Stimulated activated CD4-positive, alpha-beta T cell treated with anti-CD3 and anti-CD28 coated beads, Interleukin-1b, Interleukin-23, amount 100 ng/mL, for 4 hours (primary cell): Measurements from ENCODE around the gene ACAT2.
"Not testable (repeated sequence)": the region's sequence is repeated elsewhere in the genome, so short reads cannot be mapped to it uniquely, and the experiment has no call there.

Source experiments
- DNase-seq, 2 donors: peaks; one replicate each; pipeline ENCODE4 v3.0.0-alpha.2; 2020; ENCODE audit warnings: low read depth in 2 of 2

The ACAT2 gene

DNA sequence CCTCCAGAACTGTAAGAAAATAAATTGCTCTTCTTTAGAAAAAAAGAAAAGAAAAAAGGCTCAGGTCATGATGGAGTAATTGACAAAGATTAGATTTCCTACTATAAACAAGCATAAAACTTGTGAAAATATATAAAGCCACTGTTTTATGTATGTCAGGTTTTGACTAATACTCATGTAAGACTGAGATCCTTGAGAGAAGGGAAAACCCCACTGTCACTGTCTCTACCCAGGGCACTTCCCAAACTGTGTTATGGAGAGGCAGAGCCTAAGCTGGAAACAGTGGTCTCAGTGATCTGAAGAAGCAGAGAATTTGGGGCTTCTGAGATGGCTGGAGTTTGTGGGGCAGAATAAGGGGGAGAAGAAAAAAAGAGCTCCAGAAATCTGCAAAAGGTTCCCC lies 7.6 kb downstream of the ACAT2 start:
- no peak for DNase-seq

DNA sequence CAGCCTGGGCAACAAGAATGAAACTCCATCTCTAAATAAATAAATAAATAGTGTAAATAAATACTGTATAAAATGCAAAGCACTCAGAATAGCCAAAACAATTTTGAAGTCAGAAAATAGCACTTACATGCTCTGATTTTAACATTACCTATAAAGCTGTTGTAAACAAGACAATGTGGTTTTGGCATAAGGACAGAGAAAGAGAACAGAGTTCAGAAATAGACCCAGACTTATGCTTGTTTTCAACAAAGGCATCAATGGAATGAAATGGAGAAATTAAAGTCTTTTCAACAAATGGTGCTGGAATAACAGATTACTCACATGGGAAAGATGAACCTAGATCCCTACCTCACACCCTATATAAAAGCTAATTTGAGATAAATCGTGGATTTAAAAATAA lies 10.4 kb downstream of the ACAT2 start:
- no peak for DNase-seq

DNA sequence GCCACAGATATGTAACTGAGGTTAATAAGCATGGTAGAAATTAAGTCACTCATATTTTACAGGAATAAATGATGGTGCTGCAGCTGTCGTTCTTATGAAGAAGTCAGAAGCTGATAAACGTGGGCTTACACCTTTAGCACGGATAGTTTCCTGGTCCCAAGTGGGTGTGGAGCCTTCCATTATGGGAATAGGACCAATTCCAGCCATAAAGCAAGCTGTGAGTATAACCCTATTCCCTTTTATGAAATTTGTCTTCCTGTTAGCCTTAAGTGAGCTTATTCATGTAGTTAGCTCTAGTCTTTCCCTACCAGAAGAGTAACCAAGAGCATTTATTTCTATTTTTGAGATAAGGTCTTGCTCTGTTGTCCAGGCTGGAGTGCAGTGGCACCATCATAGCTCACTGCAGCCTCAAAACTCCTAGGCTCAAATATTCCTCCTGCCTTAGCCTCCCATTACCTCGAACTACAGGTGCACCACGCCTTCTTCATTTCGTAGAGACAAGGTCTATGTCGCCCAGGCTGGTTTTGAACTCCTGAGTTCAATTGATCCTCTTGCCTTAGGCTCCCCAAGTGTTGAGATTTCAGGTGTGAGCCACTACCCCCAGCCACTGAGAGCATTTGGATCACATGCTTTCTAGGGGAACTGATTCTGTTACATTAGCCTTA lies 15.5 kb downstream of the ACAT2 start:
- DNase-seq, result no peak

DNA sequence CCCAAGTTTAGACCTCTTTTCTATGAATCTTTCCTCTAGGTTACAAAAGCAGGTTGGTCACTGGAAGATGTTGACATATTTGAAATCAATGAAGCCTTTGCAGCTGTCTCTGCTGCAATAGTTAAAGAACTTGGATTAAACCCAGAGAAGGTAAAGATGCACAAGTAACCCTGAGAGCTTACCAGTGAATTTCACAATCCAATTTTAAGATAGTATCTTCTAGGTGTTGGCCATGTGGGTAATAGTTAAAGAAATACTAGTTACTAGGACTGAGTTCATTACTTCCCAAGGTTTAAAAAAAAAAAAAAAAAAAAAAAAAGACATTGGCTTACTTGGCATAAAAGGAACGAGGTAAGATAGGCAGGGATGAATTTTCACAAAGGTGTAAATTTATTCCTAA lies 16.3 kb downstream of the ACAT2 start:
- DNase-seq, result no peak

DNA sequence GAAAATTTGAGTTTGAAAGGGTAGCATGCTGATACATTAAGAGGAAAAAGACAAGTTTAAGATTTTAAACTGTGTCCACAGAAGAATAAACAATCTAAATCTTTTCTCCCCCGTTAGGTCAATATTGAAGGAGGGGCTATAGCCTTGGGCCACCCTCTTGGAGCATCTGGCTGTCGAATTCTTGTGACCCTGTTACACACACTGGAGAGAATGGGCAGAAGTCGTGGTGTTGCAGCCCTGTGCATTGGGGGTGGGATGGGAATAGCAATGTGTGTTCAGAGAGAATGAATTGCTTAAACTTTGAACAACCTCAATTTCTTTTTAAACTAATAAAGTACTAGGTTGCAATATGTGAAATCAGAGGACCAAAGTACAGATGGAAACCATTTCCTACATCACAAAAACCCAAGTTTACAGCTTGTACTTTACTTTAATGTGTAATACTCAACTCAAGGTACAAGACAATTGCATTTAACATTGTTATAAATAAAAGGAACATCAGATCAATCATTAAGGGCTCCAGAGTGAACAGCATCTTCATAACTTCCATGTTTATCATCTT lies 16.8 kb downstream of the ACAT2 start:
- DNase-seq, result no peak

DNA sequence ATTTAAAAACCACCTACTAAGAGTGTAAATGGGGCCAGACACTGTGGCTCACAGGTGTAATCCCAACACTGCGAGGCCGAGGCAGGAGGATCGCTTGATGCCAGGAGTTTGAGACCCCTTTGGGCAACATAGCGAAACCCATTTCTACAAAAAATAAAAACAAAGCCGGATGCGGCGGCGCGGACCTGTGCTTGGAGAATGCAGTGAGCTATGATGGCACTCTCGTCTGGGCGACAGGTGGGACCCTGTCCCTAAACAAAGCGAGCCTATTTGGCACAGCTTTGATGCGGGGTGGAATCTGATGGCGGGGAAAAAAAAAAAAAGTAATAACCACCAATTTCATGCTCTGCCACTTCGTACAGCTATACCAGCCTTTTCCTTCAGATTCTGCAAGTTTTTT lies 26.4 kb downstream of the ACAT2 start:
- no peak for DNase-seq

DNA sequence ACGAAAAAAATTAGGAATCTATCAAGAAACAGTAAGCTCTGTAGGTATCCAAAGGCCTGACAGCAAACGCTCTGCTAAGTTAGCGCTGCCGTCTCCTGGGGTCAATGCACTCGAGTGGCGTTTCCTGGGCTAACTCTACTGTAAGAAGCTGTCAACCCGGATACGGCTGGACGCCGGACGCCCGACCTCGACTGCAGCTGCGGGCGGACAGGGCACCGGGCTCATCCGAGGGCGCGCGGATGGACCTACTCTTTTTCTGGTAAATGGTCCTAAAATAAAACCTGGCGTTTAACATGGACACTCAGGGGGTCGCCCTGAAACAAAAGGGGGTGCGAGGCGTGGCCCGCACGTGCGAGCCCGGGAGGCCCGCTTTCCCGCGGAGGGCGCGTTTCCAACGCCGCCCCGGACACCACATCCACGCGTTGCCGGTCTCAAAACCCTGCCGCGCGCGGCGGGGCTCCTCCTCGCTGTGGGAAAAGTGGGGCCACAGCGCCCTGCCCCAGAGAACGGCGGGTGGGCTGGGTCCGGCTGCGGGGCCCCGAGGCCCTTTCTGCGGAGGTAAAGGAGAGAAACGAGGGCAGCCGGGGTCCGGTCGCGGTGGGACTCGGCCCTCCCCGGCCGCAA lies 27.0 kb downstream of the ACAT2 start:
- peak in 1 of 2 donors; percentile 27 for DNase-seq

DNA sequence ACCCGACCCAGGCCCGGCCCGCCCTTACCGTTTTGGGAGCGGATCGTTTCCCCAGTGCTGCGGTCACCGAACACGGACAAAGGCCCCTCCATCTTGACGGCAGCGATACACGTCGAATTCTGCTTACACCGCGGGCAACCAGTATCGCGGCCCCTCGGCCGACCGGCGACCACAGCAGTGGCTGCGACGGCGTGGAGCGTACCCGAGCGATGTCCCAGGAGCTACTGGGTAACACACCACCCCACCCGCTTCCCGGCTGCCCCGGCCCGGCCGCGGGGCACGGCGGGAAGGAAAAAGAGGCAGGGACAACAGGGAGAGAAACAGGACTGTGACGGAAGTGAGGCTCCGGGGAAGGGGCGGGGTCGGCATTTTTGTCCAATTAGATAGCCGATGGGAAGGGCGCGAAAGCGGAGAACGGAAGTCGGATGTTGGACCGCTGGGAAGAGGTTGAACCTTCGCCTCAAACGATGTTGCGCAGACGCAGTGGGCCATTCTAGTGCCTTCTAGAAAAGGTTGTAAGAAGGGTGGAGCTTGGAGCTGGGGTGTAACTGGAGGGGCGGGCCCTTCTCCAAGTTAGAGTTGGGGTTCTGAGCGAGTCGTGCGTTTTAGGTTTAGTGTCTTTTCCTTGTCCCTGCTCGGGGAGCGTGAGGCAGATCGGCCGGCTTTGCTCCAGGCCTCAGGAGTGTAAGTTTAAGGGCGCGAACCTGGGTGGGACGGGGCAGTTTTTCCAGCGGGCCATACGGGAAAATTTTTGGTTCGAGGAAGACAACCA lies 27.7 kb downstream of the ACAT2 start, which contains the start of gene TCP1:
Gene TCP1 (minus strand): TSS at position 226 of the 772 bp plus-strand sequence. CDS start 134 bp downstream, at position 92.
- DNase-seq, result peak; percentile 96 to 98

DNA sequence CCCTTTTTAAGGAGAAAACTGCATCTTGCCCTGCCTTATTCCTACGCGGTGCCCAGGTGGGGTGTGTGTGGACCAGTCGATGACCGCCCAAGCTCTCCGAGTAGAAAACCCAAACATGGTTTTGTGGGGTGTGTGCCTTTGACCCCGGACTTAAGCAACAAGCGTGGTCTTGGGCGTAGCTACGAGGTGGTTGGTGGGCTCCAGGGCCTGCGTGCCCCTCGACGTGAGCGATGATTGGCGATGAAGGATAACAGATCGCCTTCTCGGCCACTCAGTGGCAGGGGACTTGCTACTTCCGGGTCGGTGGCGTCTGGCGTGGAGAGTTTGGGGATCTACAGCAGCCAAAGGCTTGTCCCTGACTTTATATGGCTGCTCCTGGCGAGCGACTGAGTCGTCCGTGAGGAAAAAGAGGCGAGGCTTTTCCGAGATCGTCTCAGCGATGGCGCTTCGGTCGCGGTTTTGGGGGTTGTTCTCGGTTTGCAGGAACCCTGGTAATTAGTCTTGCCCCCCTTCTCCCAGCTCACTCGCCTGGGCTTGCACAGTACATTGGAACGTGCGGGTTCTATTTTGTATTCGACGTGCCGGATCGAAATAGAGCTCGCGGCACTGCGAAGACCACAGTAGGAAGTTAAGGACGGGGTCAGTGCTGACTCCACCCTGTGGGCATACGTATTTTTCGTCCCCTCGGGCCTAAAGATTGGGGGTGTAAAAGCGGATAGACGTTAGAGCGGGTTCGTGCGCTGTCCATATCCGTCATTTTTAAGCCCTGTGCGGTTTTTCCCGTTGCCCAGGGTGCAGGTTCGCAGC lies 28.5 kb downstream of the ACAT2 start, which contains the start of gene MRPL18:
Gene MRPL18 (plus strand): TSS at position 319 of the 807 bp plus-strand sequence. CDS start 121 bp downstream, at position 440.
- peak; percentile 77 to 80 for DNase-seq

DNA sequence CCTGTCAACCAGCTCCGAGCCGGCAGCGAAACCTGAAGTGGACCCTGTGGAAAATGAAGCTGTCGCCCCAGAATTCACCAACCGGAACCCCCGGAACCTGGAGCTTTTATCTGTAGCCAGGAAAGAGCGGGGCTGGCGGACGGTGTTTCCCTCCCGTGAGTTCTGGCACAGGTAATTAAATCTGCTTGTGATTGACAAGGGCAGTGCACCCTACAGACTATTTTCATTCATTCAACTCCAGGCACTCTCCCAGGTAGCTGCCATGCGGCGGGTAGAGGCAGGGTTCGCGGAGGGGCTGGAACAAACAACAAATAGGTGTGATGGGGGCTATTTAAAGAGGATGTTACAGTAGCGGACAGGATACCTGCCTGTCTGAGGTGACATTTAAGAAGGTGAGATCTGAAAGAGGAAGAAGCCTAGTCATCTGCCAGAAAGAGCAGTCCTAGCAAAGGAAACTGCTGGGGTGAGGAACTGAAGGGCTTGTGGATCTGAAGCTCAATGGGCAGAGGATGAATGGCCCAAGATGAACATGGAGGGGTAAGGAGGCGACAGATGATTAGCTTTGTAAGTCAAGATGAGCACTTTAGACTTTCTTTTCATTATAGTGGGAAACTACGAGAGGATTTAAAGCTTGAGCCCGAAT lies 29.2 kb downstream of the ACAT2 start:
- no peak for DNase-seq

DNA sequence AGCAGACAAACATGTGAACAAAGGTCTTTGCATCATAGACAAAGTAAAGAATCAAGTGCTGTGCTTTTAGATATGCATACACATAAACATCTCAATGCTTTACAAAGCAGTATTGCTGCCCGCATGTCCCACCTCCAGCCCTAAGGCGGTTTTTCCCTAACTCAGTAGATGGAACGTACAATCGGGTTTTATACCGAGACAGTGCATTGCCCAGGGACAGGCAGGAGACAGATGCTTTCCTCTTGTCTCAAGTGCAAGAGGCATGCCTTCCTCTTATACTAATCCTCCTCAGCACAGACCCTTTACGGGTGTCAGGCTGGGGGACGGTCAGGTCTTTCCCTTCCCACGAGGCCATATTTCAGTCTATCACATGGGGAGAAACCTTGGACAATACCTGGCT lies 33.1 kb downstream of the ACAT2 start:
- DNase-seq, result not testable (repeated sequence)

DNA sequence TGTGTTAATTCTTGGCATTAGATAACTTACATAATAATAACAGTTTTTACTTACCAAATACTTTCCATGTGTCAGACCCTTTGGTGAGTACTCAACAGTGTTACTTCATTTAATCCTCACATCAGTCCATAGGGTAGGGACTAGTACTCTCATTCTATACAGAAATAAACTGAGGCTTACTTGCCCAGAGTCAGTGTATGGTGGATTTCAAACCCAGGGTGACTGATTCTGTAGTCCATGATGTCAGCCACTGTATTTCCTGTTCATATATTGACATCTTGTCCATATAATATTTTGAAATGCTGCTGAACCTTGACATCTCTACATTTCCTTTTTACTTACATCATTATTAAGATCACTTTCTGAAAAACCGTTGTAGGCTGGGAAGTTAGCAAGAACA lies 35.7 kb downstream of the ACAT2 start:
- DNase-seq, result no peak

DNA sequence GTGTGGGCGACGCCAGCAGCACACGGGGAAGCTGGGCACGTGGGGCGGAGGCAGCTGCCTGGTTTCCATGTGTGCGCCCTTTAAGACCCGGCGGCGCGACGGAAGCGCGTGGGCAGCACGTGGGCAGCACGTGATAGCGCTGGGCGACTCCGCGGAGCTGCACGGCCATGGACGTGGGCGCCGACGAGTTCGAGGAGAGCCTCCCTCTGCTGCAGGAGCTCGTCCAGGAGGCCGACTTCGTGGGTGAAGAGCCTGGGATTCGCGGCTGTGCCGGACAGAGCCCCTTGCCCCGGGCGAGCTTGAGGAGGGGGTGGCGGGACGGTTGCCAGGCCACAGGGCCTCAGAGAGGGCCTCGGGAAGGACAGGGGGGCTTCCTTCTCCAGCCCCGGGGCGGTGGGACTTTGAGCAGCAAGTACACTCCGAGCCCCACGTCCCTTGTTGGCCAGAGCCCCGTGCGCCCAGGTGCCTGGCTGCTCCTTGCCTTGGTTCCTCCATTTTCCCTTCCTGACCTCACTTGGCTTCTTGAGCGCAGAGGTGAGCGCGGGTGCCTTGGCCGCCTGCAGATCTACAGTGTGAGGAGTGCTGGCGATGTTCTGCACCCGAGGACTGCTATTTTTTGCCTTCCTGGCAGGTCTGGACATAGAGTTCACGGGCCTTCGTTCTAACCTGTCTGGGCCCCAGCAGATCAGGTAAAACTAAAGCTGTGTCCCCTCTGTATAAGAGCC lies 38.5 kb downstream of the ACAT2 start, which contains the start of gene PNLDC1:
Gene PNLDC1 (plus strand): TSS at position 136 of the 725 bp plus-strand sequence. CDS start 32 bp downstream, at position 168.
- no peak for DNase-seq

DNA sequence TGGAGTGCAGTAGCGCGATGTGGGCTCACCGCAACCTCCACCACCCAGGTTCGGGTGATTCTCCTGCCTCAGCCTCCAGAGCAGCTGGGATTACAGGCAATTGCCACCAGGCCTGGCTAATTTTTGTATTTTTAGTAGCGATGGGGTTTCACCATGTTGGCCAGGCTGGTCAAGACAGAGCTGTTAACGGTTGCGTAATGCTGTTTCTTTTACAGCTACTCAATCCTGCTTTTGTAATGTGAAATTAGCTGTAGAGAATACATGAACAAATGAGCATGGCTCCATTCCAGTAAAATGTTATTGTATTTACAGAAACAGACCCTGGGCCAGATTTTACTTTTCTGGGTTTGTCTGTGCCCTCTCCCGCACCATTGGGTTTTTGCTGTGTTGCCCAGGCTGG lies 40.1 kb downstream of the ACAT2 start:
- no peak for DNase-seq

DNA sequence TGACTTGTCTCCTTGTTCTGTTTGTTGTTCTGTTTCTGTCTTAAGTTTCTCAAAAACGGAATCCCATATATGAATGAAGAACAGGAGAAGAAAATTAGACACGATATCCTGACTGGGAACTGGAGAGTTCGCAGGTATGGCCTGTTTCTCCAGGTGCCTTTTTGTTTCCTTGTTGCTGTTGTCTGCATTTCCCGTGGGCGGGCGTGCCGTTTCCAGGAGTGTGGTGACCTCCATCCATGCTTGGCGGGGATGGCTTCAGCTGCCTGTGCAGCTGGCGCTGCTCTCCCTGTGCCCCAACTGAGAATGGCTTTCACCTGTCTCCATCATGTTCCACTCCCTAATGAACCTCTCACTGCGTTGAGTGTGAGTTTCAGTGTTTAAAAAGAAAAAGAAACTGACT lies 42.7 kb downstream of the ACAT2 start:
- DNase-seq, result no peak

DNA sequence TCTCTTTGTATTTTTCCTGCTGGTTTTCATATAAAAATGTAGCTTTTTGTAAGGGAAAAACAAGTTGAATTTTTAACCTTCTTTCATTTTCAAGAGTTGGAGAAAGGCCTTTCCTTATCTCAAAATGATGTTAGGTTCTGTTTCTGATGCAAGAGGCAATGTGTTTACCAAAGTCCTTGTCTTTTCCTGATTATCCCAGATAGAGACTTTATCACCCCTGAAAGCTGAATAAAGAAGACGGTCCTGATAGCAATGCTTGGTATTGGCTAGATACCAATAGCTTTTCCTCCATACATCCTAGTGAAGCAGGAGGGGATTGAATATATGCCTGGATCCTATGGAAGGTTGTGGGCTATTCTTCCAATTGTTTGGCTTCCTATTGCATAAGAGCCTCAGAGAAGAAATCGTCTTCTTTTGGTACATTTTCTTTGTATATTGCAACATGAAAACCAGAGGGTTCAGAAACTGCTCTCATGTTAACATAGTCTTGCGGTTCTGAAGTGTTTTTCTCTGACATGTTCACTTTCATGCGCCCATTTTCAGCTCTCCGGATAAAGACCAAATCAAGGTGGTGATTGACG lies 43.7 kb downstream of the ACAT2 start:
- DNase-seq, result no peak

DNA sequence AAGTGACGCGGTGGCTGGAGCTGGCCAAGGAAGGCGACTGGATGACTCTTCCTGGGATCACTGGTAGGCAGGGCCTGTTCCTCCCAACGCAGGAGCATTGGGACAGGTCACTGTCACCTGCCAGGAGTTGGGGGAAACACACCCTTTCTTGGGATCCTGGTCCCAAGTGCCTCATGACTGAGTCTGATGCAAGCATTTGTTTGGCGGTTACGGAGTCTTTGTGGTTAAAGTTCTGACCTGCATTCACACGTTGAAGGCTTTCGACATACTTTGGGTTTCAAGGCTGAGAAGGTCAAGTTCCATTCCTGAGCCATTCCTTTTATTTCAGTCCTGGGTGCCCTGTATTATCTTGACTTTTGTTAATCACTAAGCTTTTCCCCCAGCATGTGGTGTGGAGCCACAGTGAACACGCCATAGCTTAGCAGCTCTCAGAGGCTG lies 44.2 kb downstream of the ACAT2 start:
- no peak for DNase-seq

DNA sequence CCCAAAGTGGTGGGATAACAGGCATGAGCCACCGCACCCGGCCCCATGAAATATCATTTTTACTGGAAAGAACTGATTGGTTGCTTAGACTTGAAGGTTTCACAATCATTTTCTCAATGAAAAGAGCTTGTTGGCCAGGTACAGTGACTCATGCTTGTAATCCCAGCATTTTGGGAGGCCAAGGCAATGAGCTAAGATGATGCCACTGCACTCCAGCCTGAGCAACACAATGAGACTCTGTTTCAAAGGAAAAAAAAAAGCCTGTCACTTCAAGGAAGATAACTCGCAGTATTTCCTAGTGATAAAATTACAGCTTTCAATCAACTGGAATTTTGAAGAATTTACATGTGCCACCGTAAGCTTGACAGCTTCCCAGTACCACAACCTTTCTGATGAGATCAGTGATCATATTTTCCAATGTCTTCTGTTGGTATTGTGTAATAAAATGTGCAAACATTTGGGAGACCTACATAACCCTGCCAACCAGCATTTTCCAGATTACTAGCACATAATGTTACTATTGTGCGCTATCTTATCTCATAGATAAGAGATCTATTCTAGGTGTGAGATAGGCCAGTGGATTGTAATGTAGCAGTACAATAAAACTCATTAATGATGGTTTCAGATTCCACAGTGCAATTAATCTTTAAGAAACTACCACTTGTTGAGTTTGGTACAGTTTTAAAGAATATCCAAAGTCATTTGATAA lies 45.5 kb downstream of the ACAT2 start:
- DNase-seq, result no peak

DNA sequence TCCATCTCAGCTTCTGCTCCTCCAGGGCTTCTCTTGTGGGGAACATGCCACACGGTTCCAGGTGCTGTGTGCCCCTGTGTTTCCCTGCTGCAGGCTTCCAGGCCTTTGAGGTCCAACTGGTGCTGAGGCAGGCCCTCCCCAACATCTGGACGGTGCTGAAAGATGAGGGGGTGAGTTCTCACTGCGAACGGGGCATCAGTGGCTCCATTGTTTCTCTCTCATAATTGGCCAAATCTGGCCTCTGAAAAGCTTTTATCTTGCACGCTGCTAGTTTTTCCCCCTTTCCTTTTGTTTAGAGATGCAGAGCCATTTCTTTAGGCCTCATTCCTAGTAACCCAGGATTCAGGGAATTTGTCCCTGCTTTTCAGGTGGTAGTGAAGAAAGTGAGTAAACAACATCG lies 46.8 kb downstream of the ACAT2 start:
- DNase-seq, result no peak
